ENCODE data around the gene DRC3. TPM values are rescaled to one million over a fixed set of nuclear protein-coding genes. Genes with fewer than 3 reads are reported as not detected.

DRC3 gene
- total RNA-seq, 6 experiments from 2014 or later, result 0.37 to 0.73 (median 0.61) TPM

- Mint-ChIP-seq H3K27me3 (ENCODE audit: insufficient read depth) (no peaks in the 10 kb centered on the region; the same call in none of the 2 replicates), H3K4me3 (no peak overlapping the region), H3K36me3 (ENCODE audit: low read depth) (no peaks in the 10 kb centered on the region), H3K9me3 (no peaks in the 10 kb centered on the region), H3K27ac (no peak overlapping the region), H3K4me1 (ENCODE audit: low read depth) (no peaks in the 10 kb centered on the region)
- DNase-seq, result no peak
- TF ChIP-seq CTCF (IDR thresholded peaks at IDR 0.05), result no peak
Measured at GRCh38 chr17:17983376-17983775, 10.7 kb downstream of the DRC3 start.

- no peaks in the 10 kb centered on the region; the same call in none of the 2 replicates for H3K27me3 Mint-ChIP-seq (ENCODE audit: insufficient read depth)
- H3K27ac Mint-ChIP-seq, result no peak overlapping the region
Measured at GRCh38 chr17:17983776-17984175, 11.1 kb downstream of the DRC3 start.

GRCh38 chr17:17985153-17985552, 12.5 kb downstream of the DRC3 start:
- H3K27me3 Mint-ChIP-seq (ENCODE audit: insufficient read depth), result no peaks in the 10 kb centered on the region; the same call in 1 of the 2 replicates
- no peak for DNase-seq
- peaks cover 4% of the 10 kb centered on the region for H3K4me1 Mint-ChIP-seq (ENCODE audit: low read depth)
- H3K27ac Mint-ChIP-seq, result no peak overlapping the region
- H3K9me3 Mint-ChIP-seq, result no peaks in the 10 kb centered on the region
- no peak for TF ChIP-seq CTCF (IDR thresholded peaks at IDR 0.05)
- H3K4me3 Mint-ChIP-seq, result no peak overlapping the region
- no peaks in the 10 kb centered on the region for H3K36me3 Mint-ChIP-seq (ENCODE audit: low read depth)

More at GRCh38 chr17:17983776-17984175, 11.1 kb downstream of the DRC3 start:
- Mint-ChIP-seq H3K9me3 (no peaks in the 10 kb centered on the region), H3K4me3 (no peak overlapping the region), H3K4me1 (ENCODE audit: low read depth) (no peaks in the 10 kb centered on the region), H3K36me3 (ENCODE audit: low read depth) (no peaks in the 10 kb centered on the region)
- DNase-seq, result no peak
- no peak for TF ChIP-seq CTCF (IDR thresholded peaks at IDR 0.05)

GRCh38 chr17:17985555-17985954, 12.9 kb downstream of the DRC3 start:
- peak; percentile 70 for TF ChIP-seq CTCF (IDR thresholded peaks at IDR 0.05)
- Mint-ChIP-seq H3K9me3 (no peaks in the 10 kb centered on the region), H3K4me3 (no peak overlapping the region), H3K36me3 (ENCODE audit: low read depth) (no peaks in the 10 kb centered on the region), H3K27ac (no peak overlapping the region), H3K4me1 (ENCODE audit: low read depth) (peaks cover 8% of the 10 kb centered on the region), H3K27me3 (ENCODE audit: insufficient read depth) (no peaks in the 10 kb centered on the region; the same call in 1 of the 2 replicates)
- DNase-seq, result no peak

GRCh38 chr17:17987187-17987896, 14.7 kb downstream of the DRC3 start:
- Mint-ChIP-seq H3K36me3 (ENCODE audit: low read depth) (no peaks in the 10 kb centered on the region), H3K27ac (no peak overlapping the region), H3K9me3 (no peaks in the 10 kb centered on the region), H3K27me3 (ENCODE audit: insufficient read depth) (no peaks in the 10 kb centered on the region; the same call in 1 of the 2 replicates), H3K4me3 (no peak overlapping the region), H3K4me1 (ENCODE audit: low read depth) (peaks cover 14% of the 10 kb centered on the region)
- no peak for DNase-seq
- TF ChIP-seq CTCF (IDR thresholded peaks at IDR 0.05), result no peak

Measured in HFFc6 (cell line).